Stimulated activated CD8-positive, alpha-beta memory T cell treated with anti-CD3 and anti-CD28 coated beads, Interleukin-15, amount 100 ng/mL, for 48 hours (primary cell): ENCODE measurements around the gene EXT2.

ENCODE experiments used
- DNase-seq, 2 donors: peaks; one replicate each; pipeline ENCODE4 v3.0.0-alpha.2; 2020; ENCODE audit warnings: low read depth in 2 of 2

EXT2 gene

DNA sequence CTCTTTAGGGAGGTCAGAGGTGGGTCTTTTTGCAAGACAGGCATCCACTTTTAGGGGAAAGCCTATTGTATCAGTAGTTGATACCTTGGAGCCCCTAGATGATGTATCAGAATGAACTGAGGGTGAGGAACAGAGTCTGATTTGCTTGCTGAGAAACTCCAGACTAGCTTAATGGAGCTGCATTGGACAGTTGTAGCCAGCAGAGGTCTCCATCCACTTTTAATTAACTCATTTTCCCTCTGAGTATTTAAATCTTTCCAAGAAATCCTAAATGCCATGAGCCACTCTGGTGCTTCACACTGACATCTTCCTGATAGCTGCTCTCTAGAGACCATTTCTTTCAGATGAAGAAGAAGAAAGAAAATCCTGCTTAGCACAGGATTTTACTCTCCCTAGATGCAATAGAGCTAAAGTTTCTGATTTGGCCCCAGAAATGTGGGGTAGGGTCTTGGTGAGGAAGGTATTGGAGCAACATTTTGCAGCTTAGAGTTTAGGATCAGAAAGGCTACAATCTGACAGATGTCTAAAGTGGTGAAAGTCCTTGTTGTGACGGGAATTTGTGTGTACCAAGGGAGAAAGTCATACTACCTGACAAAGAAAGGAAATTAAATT is 38.0 kb downstream of the EXT2 start:
- no peak for DNase-seq

- no peak for DNase-seq
These were observed 39.1 kb downstream of the EXT2 start for GRCh38 chr11:44134625-44135024.

DNA sequence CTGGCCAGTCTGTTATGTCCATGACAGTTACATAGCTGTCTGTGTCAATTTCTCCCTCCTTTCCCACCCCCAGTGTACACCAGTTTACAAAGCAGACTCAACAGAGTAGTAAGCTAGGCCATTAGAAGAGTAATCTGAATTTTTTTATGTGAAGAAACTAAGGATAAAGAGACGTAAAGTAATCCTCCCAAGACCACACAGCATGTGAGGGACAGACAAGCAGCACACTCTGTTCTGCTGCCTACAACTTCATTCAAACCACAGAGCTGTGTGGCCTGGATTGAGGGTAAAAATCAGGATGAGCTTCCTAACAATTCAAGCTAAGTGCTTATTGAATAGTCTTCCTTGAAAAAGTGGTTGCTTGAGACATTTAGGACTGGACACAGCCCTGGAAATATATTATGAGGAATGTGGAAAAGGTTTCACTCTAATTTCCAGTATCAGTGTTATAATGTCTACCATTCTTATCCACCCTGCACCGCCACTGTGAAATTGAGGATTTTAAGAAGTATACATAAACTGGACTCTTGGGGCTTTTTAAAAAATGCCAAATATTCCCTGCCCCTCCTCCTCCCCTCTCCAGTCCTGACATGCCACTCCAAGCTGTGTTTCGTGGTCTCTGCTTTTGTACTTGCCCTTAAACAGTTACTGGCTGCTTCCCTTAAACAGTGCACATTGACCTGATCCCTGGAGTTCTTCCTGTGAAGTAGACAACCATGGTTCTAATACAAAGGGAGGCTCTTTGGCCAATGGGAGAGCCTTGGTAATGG is 40.9 kb downstream of the EXT2 start:
- no peak for DNase-seq

DNA sequence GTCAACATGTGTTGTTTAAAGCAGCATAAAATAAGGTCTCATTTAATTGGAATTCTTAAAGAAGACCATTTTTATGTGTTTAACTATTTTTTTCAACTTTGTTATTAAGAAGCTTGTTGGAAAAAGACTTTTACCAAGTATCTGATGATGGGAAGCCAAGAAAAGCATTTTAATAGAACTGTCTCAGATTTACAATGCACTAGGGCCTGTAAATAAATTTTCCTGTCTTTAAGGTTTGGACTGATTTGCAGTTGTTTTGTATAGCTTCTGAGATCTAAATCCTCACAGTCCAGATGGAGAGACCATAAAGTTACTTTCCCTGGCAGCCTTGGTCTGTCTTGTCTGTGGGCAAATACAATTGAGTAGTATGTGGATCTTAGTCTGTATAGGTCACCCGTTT is 41.6 kb downstream of the EXT2 start:
- no peak for DNase-seq

- DNase-seq: no peak
These were observed 42.8 kb downstream of the EXT2 start for GRCh38 chr11:44138286-44138685.

DNA sequence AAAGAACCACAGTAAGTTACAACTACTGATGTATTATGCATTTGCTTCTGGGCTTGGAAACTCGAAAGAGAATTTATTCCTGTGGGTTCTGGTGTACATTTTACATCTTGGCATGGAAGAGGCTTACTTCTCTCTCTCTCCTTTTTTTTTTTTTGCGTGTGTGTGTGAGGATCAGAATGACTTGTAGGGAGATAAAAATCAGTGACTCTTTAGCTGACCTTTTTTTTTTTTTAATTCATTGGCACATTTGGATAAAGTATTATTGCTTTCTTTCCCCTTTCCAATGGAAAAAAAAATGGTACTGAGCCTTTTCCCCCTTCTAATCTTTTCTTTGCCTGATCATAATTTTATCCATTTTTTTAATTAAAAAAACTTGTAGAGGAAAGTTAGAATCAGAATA is 43.5 kb downstream of the EXT2 start:
- no peak for DNase-seq

DNA sequence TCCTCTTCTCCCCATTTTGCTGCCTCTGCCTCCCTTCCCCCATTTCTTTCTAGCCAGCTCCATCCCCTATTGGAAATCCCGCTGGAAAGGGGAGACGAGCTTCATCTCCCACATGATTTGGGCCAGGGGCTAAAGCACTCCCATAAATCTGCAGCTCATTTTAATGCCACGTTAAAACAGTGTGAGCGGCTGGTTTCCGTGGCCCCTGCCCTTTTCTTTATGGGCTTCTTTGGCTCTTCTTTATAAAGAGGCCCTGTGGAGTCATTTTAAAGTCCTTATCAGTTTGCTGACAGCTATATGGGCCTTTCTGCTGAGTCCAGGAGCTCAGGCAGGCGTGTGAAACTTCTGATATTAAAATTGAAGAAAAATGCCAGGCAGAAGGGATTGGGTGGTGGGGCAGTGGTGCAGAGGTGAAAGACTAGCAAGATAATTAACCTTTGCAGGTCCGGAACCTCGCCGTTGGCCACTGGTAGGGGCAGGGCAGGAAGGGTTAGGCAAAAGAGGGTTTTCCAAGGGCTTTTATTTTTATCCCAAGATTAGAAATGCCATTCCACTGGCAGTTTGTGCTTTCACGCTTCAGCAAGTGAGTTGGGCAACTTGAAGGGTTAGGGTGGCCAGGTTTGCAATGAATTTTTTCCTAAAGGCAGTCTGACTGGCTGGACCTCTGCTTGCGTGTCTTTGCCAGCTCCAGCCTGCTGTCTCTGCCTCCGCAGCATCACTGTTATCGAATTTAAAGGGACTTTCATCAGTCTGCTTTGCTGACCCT is 44.3 kb downstream of the EXT2 start:
- no peak for DNase-seq

- DNase-seq: no peak
These were observed 44.9 kb downstream of the EXT2 start for GRCh38 chr11:44140372-44140771.

DNA sequence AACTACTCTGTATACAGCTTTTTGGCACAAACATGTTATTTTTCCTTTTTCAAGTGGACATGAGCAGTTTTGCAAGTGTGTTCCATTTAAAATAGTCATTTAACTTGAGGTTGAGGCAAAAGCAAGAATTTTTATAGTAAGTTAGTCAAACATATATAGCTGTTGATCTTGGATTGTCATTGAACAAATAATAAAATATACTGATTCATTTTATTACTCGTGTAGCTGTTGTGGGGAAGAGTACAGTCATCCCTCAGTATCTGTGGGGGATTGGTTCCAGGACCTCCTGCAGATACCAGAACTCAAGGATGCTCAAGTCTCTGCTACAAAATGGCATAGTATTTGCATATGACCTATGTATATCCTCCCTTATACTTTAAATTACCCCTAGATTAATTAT is 45.3 kb downstream of the EXT2 start:
- no peak for DNase-seq

DNA sequence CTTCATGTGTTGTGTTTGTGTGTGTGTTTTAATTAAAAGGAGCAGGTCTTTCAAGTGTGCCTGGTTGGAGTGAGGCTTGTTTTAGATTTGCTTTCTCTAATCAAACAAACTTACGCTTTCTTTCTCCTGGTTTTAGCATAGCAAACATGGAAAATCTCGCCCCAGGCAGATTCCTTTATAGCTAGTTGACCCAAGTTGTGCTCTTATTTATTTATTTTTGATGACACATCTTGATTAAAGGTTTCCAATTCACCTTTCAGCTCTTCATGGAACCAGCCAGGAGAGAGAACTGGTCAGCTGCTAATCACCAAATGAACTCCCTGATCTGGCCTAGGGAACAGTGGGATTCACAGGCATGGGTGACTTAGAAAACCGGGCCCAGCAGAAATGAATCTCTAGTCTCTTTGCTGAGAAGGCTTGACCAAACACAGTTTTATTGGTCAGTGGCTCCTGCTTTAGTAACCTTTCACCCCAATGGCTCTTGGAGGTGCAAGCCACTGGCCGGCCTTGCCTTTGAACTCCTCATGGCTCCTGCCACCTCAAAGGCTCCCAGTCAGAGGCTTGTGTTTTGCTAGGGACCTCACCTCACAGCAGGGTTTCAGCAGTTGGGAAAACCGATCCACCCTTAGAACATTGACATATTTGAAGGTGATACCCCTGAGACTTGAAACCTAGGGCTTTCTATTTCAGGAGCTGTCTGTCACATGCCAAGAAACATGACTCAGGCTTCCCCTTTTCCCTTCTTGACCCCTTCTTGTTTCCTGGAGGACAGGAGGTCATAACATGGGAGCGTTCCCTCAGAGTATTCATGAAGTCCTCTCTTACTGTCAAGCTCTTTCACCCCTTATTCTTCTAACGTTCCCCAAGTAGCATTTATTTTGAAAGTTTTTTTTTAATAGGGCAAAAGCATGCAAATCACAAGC is 48.8 kb downstream of the EXT2 start:
- DNase-seq: no peak

GRCh38 chr11:44145011-44145775 is 49.7 kb downstream of the EXT2 start:
- no peak for DNase-seq

DNA sequence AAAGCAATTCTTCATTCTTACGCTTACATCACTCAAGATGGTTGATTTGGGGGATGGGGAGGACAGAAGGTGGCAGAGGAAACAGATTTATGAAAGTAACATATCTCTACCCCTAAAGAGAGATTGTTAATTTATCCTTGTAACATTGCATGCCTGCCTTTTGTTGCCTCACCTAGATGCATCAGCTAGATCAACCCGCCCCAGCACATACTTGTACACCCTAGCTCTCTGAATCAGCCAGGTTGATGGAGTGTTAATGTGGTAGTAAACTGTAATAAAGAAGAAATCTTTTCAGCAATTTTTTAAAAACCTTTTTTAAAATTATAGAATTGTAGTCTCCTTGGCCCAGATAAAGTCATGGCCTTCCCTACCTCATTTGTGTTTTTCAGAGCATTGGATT is 51.5 kb downstream of the EXT2 start:
- DNase-seq: no peak

- no peak for DNase-seq
These were observed 52.3 kb downstream of the EXT2 start for GRCh38 chr11:44147751-44148150.

DNA sequence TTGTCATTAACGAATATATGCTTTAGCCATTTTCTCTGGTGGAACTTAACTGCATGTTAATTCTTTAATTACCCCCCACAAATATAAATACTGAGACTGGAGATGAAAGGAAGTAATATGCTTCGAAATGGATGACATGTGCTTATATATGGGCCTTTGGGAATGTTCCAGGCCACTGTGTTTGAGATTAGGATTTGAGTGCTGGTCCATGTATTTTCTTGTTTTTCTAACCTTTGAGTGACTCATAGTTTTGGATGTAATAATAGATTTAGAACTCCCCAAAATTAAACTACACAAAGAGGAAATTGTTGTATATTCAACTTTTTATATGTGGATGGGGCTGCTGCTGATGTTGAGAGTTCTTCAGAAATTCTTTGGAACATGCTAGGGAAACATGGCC is 54.2 kb downstream of the EXT2 start:
- DNase-seq: no peak

DNA sequence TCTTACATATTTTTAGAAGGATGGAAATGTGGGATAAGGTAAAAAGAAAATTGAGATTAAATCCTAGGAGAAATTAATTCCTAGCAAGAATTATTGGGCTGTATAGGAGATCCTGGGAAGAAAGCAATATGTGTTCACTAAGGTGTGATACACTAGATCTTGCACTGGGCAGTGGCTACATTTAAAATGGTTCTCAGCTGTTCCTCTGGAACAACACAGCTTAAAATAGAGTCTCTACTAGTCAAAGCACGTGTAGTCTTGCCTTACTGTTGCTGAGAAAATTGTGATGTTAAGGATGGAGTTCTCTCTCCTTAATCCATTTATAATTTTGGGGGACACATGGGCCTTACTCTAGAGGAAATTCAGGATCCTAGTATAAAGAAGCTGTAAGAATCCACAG is 54.9 kb downstream of the EXT2 start:
- no peak for DNase-seq

DNA sequence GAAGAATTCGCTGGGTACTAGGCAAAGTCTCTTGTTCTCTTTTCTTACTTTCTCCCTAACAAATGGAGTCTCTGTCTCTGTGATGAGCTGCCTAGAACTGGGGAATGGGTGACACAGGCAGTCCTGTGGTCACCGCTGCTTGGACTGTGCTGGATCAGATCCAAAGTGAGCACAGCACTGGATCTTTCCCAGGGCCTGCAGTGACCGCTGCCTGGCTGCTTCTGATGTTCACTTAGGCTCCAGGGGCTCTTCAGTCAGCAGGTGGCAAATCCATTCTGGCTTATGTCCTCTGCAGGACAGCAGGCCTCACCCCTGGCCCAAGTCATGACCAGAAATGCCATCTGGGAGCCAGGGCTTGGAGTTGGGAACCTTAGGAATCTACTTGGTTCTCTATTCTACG is 61.5 kb downstream of the EXT2 start:
- DNase-seq: no peak

DNA sequence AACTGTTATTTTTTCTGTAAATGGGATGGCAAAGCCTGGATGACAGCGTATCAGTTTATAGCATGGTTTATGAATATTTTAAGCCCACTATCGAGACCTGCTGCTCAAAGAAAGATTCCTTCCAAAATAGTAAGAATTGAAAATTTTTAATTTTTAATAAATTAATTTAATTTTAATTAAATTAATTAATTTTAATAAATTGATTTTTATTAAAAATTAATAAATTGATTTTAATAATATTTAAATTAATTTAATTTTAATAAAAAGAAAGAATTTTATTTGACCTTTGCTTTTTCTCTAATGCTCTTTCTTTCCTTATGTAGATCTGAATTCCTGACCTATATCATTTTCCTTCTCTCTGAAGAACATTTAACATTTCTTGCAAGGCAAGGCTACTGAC is 62.9 kb downstream of the EXT2 start:
- no peak for DNase-seq

- DNase-seq: no peak
These were observed 64.6 kb downstream of the EXT2 start for GRCh38 chr11:44159848-44160721.

DNA sequence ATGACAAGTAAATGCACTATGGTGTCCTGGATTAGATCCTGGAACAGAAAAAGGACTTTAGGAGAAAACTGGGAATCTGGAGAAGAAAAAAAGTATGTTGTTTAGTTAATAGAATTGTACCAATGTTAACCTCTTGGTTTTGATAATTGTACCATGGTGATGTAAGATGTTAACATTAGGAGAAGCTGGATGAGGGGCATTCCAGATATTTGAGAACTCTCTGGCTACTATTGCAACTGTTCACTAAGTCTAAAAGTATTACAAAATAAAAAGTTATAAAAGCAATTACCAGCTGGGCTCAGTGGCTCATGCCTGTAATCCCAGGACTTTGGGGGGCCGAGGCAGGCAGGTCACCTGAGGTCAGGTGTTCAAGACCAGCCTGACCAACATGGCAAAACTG is 66.5 kb downstream of the EXT2 start:
- DNase-seq: no peak

DNA sequence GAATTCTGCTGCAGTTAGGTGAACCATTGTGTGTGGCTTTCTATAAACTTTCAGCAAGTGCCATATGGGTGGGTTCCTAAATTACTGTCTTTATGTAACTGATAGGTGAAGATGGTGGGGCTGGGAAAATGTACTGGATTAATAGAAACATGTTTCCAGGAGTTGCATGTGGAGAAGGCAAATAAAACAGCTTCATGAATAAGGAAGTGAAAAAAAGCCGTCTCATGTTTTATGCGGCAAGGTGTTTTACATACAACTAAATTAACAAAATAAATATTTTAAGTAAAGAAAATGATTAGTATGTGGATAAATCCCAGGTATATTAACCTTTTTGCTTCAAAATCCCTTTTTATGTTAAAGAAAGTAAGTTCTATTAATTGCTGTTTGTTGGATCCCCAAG is 67.2 kb downstream of the EXT2 start:
- DNase-seq: no peak
